Smooth muscle cell (in vitro differentiated cells): ENCODE results near the gene PLA2G4D. TPM values are rescaled to one million over a fixed set of nuclear protein-coding genes. Genes with fewer than 3 reads are reported as not detected.

ENCODE experiments used
- DNase-seq: peaks from one replicate; lab custom pipeline; 2025; ENCODE audit not compliant: unreplicated experiment; lab: John Stamatoyannopoulos, UW
- H2AFZ ChIP-seq: fragments of 200-600 bp; sonication (generic); 2 replicates; pipeline ENCODE4 v1.6.0; 2016; ENCODE audit warnings: antibody characterized with exemption, low read depth, mild to moderate bottlenecking
- H3F3A ChIP-seq: fragments of 200-600 bp; sonication (generic); 2 replicates; pipeline ENCODE4 v1.6.0; 2017; ENCODE audit warnings: antibody characterized with exemption, low read depth
- H3K27ac ChIP-seq: fragments of 200-600 bp; sonication (generic); 2 replicates; pipeline ENCODE4 v1.5.1; 2016; ENCODE audit warnings: low read depth, mild to moderate bottlenecking
- H3K27me3 ChIP-seq: fragments of 200-600 bp; sonication (generic); 2 replicates; pipeline ENCODE4 v1.6.1; 2016; ENCODE audit warnings: low read depth, mild to moderate bottlenecking
- H3K36me3 ChIP-seq: fragments of 200-600 bp; sonication (generic); 2 replicates; pipeline ENCODE4 v1.5.1; 2016; ENCODE audit warnings: low read depth
- H3K4me1 ChIP-seq: fragments of 200-600 bp; sonication (generic); 2 replicates; pipeline ENCODE4 v1.5.1; 2016; ENCODE audit warnings: low read depth
- H3K4me2 ChIP-seq: fragments of 200-600 bp; sonication (generic); 2 replicates; pipeline ENCODE4 v1.6.0; 2016; ENCODE audit warnings: mild to moderate bottlenecking
- H3K4me3 ChIP-seq: fragments of 200-600 bp; sonication (generic); 2 replicates; pipeline ENCODE4 v1.5.1; 2016; ENCODE audit warnings: mild to moderate bottlenecking
- H3K79me2 ChIP-seq: fragments of 200-600 bp; sonication (generic); 2 replicates; pipeline ENCODE4 v1.6.0; 2016; ENCODE audit warnings: low read depth, mild to moderate bottlenecking
- H3K9ac ChIP-seq: fragments of 200-600 bp; sonication (generic); 2 replicates; pipeline ENCODE4 v1.6.0; 2016; ENCODE audit warnings: low read depth
- H3K9me3 ChIP-seq: fragments of 200-600 bp; sonication (generic); replicated peaks from 2 replicates; pipeline ENCODE4 v1.5.1; 2016; ENCODE audit warnings: low read depth
- H4K20me1 ChIP-seq: fragments of 200-600 bp; sonication (generic); 2 replicates; pipeline ENCODE4 v1.6.0; 2016; ENCODE audit warnings: low read depth
- CTCF ChIP-seq: fragments of 200-600 bp; sonication (generic); IDR thresholded peaks from 2 replicates; pipeline ENCODE4 v1.5.1; 2017; ENCODE audit warnings: borderline replicate concordance, mild to moderate bottlenecking, antibody characterized with exemption; ENCODE audit not compliant: insufficient read depth, poor library complexity, severe bottlenecking
- WGBS: methylation state at CpG from one replicate; pipeline ENCODE4 v1.1.7; 2016; ENCODE audit warnings: low lambda C conversion rate; 5-methylcytosine and 5-hydroxymethylcytosine counted together
- polyA plus RNA-seq: library from polyadenylated mRNA; unstranded; fragments of >200 nt; fragmentation: Nextera tagmentation; extraction: Ambion mirVana; gene quantifications from 2 replicates; pipeline ENCODE4 v1.2.1, GENCODE V29; 2016
- total RNA-seq: library from RNA; depleted of rRNA; stranded (reverse); fragments of >200 nt; gene quantifications from 2 replicates; pipeline ENCODE4 v1.2.3, GENCODE V29; 2014

Gene PLA2G4D
- 0.36 TPM in 1 of 2 replicates, not detected in the other for total RNA-seq
- 0.17 TPM in 1 of 2 replicates, not detected in the other for polyA plus RNA-seq

- 78% methylated on average over 6 of the region's 6 CpGs for WGBS
- no peak within 1 kb of the TSS for H3K27ac ChIP-seq
- no peaks in the 10 kb centered on the region for H3K9me3 ChIP-seq
- H3K4me2 ChIP-seq = no peak within 1 kb of the TSS
- DNase-seq = no peak
- H3K27me3 ChIP-seq = no peaks in the 10 kb centered on the region
- no peaks in the 10 kb centered on the region for H3K4me1 ChIP-seq
- no peak for TF ChIP-seq CTCF
- H3F3A ChIP-seq = no peaks in the 10 kb centered on the region
- no peak within 1 kb of the TSS for H3K9ac ChIP-seq
- no peaks in the 10 kb centered on the region for H3K36me3 ChIP-seq
- H2AFZ ChIP-seq = no peak within 1 kb of the TSS
- no peaks in the 10 kb centered on the region for H3K79me2 ChIP-seq
- H4K20me1 ChIP-seq = no peaks in the 10 kb centered on the region
- no peak within 1 kb of the TSS for H3K4me3 ChIP-seq
These were observed at the start of gene PLA2G4D for GRCh38 chr15:42094512-42094963. TSS of gene PLA2G4D (minus strand) at chr15:42094562. CDS start at chr15:42094459, 103 bp downstream.

GRCh38 chr15:42143356-42143755, 49.0 kb upstream of the PLA2G4D start:
- Histone ChIP-seq H3K27me3 (peaks cover 14% of the 10 kb centered on the region), H3K9ac (no peak overlapping the region), H2AFZ (no peak overlapping the region), H3K36me3 (no peaks in the 10 kb centered on the region), H3K9me3 (no peaks in the 10 kb centered on the region), H3K4me3 (no peak overlapping the region), H3K79me2 (no peaks in the 10 kb centered on the region), H3K4me1 (no peaks in the 10 kb centered on the region), H3K4me2 (no peak overlapping the region), H3F3A (no peaks in the 10 kb centered on the region), H4K20me1 (no peaks in the 10 kb centered on the region), H3K27ac (no peak overlapping the region)
- WGBS = 93% methylated on average over 4 of the region's 4 CpGs
- no peak for DNase-seq
- no peak for TF ChIP-seq CTCF

GRCh38 chr15:42141795-42142667, 47.7 kb upstream of the PLA2G4D start:
- H2AFZ ChIP-seq = no peak overlapping the region
- H3K79me2 ChIP-seq = no peaks in the 10 kb centered on the region
- no peak for TF ChIP-seq CTCF
- WGBS = 85% methylated on average over 21 of the region's 21 CpGs
- peaks cover 14% of the 10 kb centered on the region for H3K27me3 ChIP-seq
- H3K27ac ChIP-seq = no peak overlapping the region
- H4K20me1 ChIP-seq = no peaks in the 10 kb centered on the region
- no peak overlapping the region for H3K4me3 ChIP-seq
- no peak overlapping the region for H3K4me2 ChIP-seq
- H3K4me1 ChIP-seq = no peaks in the 10 kb centered on the region
- no peaks in the 10 kb centered on the region for H3K9me3 ChIP-seq
- no peaks in the 10 kb centered on the region for H3K36me3 ChIP-seq
- no peak for DNase-seq
- H3K9ac ChIP-seq = no peak overlapping the region
- no peaks in the 10 kb centered on the region for H3F3A ChIP-seq
